ENCODE data around the gene GRM4.

Gene GRM4

GRCh38 chr6:33971580-33971979 is 174.3 kb downstream of the GRM4 start:
- Histone ChIP-seq H2AK5ac (ENCODE audit: low read length, severe bottlenecking) (no peak overlapping the region), H3K9me3 (ENCODE audit: control insufficient read depth, low read length) (peaks cover 12% of the 10 kb centered on the region), H3K14ac (ENCODE audit: low read length in 2 of 2) (no peak overlapping the region), H3K27ac (ENCODE audit: low read length, poor library complexity, severe bottlenecking) (no peak overlapping the region), H2BK120ac (ENCODE audit: low read depth, low read length) (no peak overlapping the region), H2AFZ (ENCODE audit: low read depth, low read length) (no peak overlapping the region), H3K4me2 (ENCODE audit: low read length, poor library complexity, severe bottlenecking) (no peak overlapping the region), H3K23ac (ENCODE audit: low read length in 2 of 2) (no peak overlapping the region), H4K91ac (ENCODE audit: low read length) (no peak overlapping the region), H3K79me1 (replicated peaks; ENCODE audit: low read length, poor library complexity, severe bottlenecking) (no peaks in the 10 kb centered on the region), H3K9ac (ENCODE audit: low read length) (no peak overlapping the region), H2BK12ac (ENCODE audit: low read length in 2 of 2) (no peak overlapping the region), H3K4ac (ENCODE audit: low read depth in 1 of 2, low read length in 2 of 2) (no peak overlapping the region), H3K4me3 (ENCODE audit: insufficient read depth in 1 of 2, low read depth in 1 of 2, low read length in 2 of 2) (no peak overlapping the region), H2BK15ac (ENCODE audit: low read depth, poor library complexity, severe bottlenecking) (no peak overlapping the region), H3K4me1 (ENCODE audit: control insufficient read depth, insufficient read depth, low read depth, low read length) (no peaks in the 10 kb centered on the region), H3K27me3 (ENCODE audit: control insufficient read depth in 1 of 2, insufficient read depth in 1 of 2, low read length in 2 of 2) (peaks cover 46 to 59% of the 10 kb centered on the region in 2 experiments), H3K18ac (ENCODE audit: low read depth in 1 of 2, low read length in 2 of 2) (no peak overlapping the region), H2BK5ac (ENCODE audit: low read depth, low read length, poor library complexity, severe bottlenecking) (no peak overlapping the region), H3K36me3 (ENCODE audit: control insufficient read depth in 1 of 2, insufficient read depth in 2 of 2, low read depth in 1 of 2, low read length in 2 of 2) (no peaks in the 10 kb centered on the region), H4K8ac (ENCODE audit: low read length) (no peak overlapping the region)
- 73% methylated on average over 4 of the region's 4 CpGs for WGBS
- DNase-seq, result no peak

Small RNA genes within 50 kb of the gene (small RNA-seq; reads per million reads assigned to genes)
- 1.7 reads per million for gene MIR1275 (ENCODE audit: low read depth)

Measured in mesenchymal stem cell (in vitro differentiated cells and primary cell).